ENCODE measurements around the gene PDE4B. TPM values are rescaled to one million over a fixed set of nuclear protein-coding genes. Genes with fewer than 3 reads are reported as not detected.

PDE4B gene
- total RNA-seq, 1 donor from 2014 or later = 21.3 TPM

GRCh38 chr1:66166753-66167152, 374.1 kb downstream of the PDE4B start:
- Mint-ChIP-seq H3K4me3 (no peak overlapping the region), H3K9me3 (no peaks in the 10 kb centered on the region), H3K36me3 (ENCODE audit: low read depth) (no peaks in the 10 kb centered on the region), H3K27ac (no peak overlapping the region), H3K27me3 (ENCODE audit: insufficient read depth) (peaks cover 16% of the 10 kb centered on the region), H3K4me1 (ENCODE audit: low read depth) (peaks cover 29% of the 10 kb centered on the region)
- intact Hi-C loops (cut with micrococcal nuclease) = no loop called here
- DNase-seq (ENCODE audit: low spot score) = no peak

DNA sequence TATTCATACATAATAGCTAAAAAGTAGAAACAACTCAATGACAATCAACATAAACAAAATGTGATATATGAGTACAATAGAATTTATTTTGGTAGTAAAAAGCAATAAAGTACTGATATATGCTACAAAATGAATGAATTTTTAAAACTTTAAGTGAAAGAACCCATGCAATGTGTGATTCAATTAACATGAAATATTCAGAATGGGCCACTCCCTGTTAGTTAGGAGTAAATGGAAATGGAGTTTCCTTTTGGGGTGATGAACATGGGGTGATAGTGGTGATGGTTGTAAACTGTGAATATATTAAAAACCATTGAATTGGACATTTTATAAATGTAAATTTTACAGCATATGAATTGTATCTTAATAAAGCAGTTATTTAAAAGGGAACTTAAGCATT, 374.6 kb downstream of the PDE4B start:
- Mint-ChIP-seq H3K27ac (no peak overlapping the region), H3K36me3 (ENCODE audit: low read depth) (no peaks in the 10 kb centered on the region), H3K4me3 (no peak overlapping the region), H3K4me1 (ENCODE audit: low read depth) (peaks cover 29% of the 10 kb centered on the region), H3K9me3 (no peaks in the 10 kb centered on the region), H3K27me3 (ENCODE audit: insufficient read depth) (peaks cover 11% of the 10 kb centered on the region)
- no peak for DNase-seq (ENCODE audit: low spot score)
- intact Hi-C loops (cut with micrococcal nuclease) = no loop called here

GRCh38 chr1:66168467-66168887, 375.8 kb downstream of the PDE4B start:
- H3K4me1 Mint-ChIP-seq (ENCODE audit: low read depth) = peaks cover 29% of the 10 kb centered on the region
- no peak overlapping the region for H3K4me3 Mint-ChIP-seq
- peaks cover 4% of the 10 kb centered on the region for H3K36me3 Mint-ChIP-seq (ENCODE audit: low read depth)
- peaks cover 10% of the 10 kb centered on the region for H3K27me3 Mint-ChIP-seq (ENCODE audit: insufficient read depth)
- no peaks in the 10 kb centered on the region for H3K9me3 Mint-ChIP-seq
- intact Hi-C loops (cut with micrococcal nuclease) = no loop called here
- DNase-seq (ENCODE audit: low spot score) = no peak
- no peak overlapping the region for H3K27ac Mint-ChIP-seq

GRCh38 chr1:66168948-66169671, 376.4 kb downstream of the PDE4B start:
- no peaks in the 10 kb centered on the region for H3K9me3 Mint-ChIP-seq
- intact Hi-C loops (cut with micrococcal nuclease) = no loop called here
- H3K27me3 Mint-ChIP-seq (ENCODE audit: insufficient read depth) = peaks cover 10% of the 10 kb centered on the region
- H3K4me3 Mint-ChIP-seq = peak overlapping the region; percentile 13
- no peak for DNase-seq (ENCODE audit: low spot score)
- H3K27ac Mint-ChIP-seq = no peak overlapping the region
- peaks cover 4% of the 10 kb centered on the region for H3K36me3 Mint-ChIP-seq (ENCODE audit: low read depth)
- peaks cover 29% of the 10 kb centered on the region for H3K4me1 Mint-ChIP-seq (ENCODE audit: low read depth)

GRCh38 chr1:66172272-66172671, 379.6 kb downstream of the PDE4B start:
- peaks cover 4% of the 10 kb centered on the region for H3K36me3 Mint-ChIP-seq (ENCODE audit: low read depth)
- H3K27ac Mint-ChIP-seq = no peak overlapping the region
- peaks cover 10% of the 10 kb centered on the region for H3K27me3 Mint-ChIP-seq (ENCODE audit: insufficient read depth)
- H3K4me3 Mint-ChIP-seq = no peak overlapping the region
- intact Hi-C loops (cut with micrococcal nuclease) = no loop called here
- no peak for DNase-seq (ENCODE audit: low spot score)
- peaks cover 51% of the 10 kb centered on the region for H3K4me1 Mint-ChIP-seq (ENCODE audit: low read depth)
- H3K9me3 Mint-ChIP-seq = no peaks in the 10 kb centered on the region

DNA sequence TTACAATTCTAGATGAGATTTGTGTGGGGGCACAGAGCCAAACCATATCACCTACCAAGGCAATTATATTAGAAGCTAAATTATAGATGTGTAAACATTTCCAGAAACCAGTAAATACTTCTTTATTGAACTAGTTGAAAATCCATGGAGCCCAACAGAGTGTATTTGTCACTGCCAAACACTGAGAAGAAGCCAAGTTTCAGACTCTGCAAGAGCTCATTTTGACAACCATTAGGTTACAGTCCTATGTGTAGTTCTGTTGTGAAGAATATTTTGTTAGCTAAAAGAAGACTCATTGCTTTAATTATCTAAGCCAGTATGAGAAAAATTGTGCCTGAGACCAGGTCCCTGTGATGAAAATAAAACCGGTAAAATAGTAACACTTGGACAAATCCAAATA, 382.4 kb downstream of the PDE4B start:
- H3K4me1 Mint-ChIP-seq (ENCODE audit: low read depth) = peaks cover 37% of the 10 kb centered on the region
- H3K27me3 Mint-ChIP-seq (ENCODE audit: insufficient read depth) = peaks cover 5% of the 10 kb centered on the region
- H3K27ac Mint-ChIP-seq = no peak overlapping the region
- no peak for DNase-seq (ENCODE audit: low spot score)
- H3K4me3 Mint-ChIP-seq = no peak overlapping the region
- intact Hi-C loops (cut with micrococcal nuclease) = no loop called here
- peaks cover 8% of the 10 kb centered on the region for H3K36me3 Mint-ChIP-seq (ENCODE audit: low read depth)
- no peaks in the 10 kb centered on the region for H3K9me3 Mint-ChIP-seq

DNA sequence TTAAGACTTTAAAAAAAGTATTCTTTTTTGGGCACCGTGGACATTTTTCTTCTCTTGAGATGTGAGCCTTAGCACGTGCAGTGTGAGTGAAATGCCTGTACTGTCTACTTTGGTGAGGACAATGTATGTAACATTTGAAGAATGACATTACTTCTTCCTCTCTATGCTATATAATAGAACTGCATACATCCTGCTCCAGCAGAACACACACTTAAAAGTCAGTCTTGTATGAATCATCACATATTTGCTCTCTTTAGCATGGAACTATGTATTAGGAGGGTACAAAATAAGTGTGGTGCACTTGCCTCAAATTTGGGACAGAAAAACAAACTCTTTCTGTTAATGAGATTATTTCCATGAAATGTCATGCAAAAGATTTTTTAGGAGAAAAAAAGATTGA, 382.9 kb downstream of the PDE4B start:
- Mint-ChIP-seq H3K9me3 (no peaks in the 10 kb centered on the region), H3K36me3 (ENCODE audit: low read depth) (peaks cover 12% of the 10 kb centered on the region), H3K4me3 (no peak overlapping the region), H3K4me1 (ENCODE audit: low read depth) (peaks cover 42% of the 10 kb centered on the region), H3K27me3 (ENCODE audit: insufficient read depth) (peaks cover 3% of the 10 kb centered on the region), H3K27ac (no peak overlapping the region)
- intact Hi-C loops (cut with micrococcal nuclease) = no loop called here
- no peak for DNase-seq (ENCODE audit: low spot score)

DNA sequence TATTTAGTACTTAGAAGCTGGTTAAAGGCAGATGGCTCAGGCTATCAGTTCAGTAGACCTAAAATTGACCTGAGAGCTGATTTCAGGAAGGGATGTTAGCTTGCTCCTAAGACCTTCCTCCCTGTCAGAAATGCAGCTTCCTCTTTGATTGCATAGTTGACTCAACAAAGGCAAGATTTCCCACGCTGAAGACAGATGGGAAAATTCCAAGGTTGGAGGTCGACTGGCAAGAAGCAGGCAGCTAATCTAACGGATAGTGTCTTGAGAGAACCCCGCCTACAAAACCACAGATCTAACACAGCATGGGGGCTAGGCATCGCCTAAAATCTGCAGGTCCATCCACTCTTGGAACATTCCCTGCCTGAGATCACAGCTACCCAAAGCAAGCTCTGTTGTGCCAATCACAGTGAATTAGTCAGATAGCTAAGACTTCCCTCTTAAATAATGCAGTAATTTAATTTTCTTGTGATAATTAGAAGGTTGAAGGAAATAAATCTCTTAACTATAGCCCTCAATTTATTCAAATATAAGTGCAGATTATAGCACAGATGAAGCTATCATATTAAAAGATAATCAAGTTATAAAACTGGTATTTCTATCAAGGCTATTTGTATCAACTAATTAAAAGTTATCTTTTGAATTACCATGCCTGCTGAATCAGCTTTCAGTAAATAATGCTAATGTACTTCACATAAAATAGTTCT, 383.5 kb downstream of the PDE4B start:
- Mint-ChIP-seq H3K27me3 (ENCODE audit: insufficient read depth) (no peaks in the 10 kb centered on the region), H3K27ac (no peak overlapping the region), H3K4me1 (ENCODE audit: low read depth) (peaks cover 47% of the 10 kb centered on the region), H3K9me3 (no peaks in the 10 kb centered on the region), H3K4me3 (no peak overlapping the region), H3K36me3 (ENCODE audit: low read depth) (peaks cover 13% of the 10 kb centered on the region)
- intact Hi-C loops (cut with micrococcal nuclease) = no loop called here
- DNase-seq (ENCODE audit: low spot score) = no peak

- no peak overlapping the region for H3K4me3 Mint-ChIP-seq
- H3K27me3 Mint-ChIP-seq (ENCODE audit: insufficient read depth) = no peaks in the 10 kb centered on the region
- intact Hi-C loops (cut with micrococcal nuclease) = no loop called here
- H3K4me1 Mint-ChIP-seq (ENCODE audit: low read depth) = peaks cover 54% of the 10 kb centered on the region
- no peak for DNase-seq (ENCODE audit: low spot score)
- H3K9me3 Mint-ChIP-seq = no peaks in the 10 kb centered on the region
- H3K36me3 Mint-ChIP-seq (ENCODE audit: low read depth) = peaks cover 13% of the 10 kb centered on the region
- no peak overlapping the region for H3K27ac Mint-ChIP-seq
Measured at GRCh38 chr1:66176832-66177231, 384.1 kb downstream of the PDE4B start.

DNA sequence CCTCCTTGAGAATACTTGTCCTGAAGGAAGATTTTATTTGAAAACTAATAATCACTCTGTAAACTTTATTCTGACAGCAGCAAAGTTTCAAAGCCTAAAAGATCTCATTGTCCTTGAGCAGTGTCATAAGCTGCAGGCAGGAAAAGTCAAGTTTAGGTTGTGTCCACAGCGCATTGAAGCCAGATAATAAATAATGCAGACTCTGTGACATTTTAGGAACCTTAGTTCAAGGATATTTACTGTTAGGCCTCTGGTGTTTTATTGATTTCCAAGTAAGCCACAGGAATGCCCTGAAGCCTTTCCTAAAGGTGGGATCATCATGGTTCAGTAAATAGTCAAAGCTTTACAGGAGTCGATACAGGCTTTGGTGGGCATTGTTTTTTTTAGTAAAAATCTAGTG, 384.8 kb downstream of the PDE4B start:
- H3K36me3 Mint-ChIP-seq (ENCODE audit: low read depth) = peaks cover 13% of the 10 kb centered on the region
- peaks cover 60% of the 10 kb centered on the region for H3K4me1 Mint-ChIP-seq (ENCODE audit: low read depth)
- no peak overlapping the region for H3K27ac Mint-ChIP-seq
- DNase-seq (ENCODE audit: low spot score) = no peak
- no peak overlapping the region for H3K4me3 Mint-ChIP-seq
- H3K9me3 Mint-ChIP-seq = no peaks in the 10 kb centered on the region
- intact Hi-C loops (cut with micrococcal nuclease) = no loop called here
- no peaks in the 10 kb centered on the region for H3K27me3 Mint-ChIP-seq (ENCODE audit: insufficient read depth)

- H3K4me3 Mint-ChIP-seq = peak overlapping the region; percentile 24
- no peaks in the 10 kb centered on the region for H3K9me3 Mint-ChIP-seq
- H3K4me1 Mint-ChIP-seq (ENCODE audit: low read depth) = peaks cover 55% of the 10 kb centered on the region
- intact Hi-C loops (cut with micrococcal nuclease) = loop anchor here (1.0 to 5.0 kb wide), 5 partner anchors 35 to 370 kb away; no protein-coding TSS in a partner anchor
- DNase-seq (ENCODE audit: low spot score) = no peak
- H3K36me3 Mint-ChIP-seq (ENCODE audit: low read depth) = peaks cover 9% of the 10 kb centered on the region
- H3K27ac Mint-ChIP-seq = peak overlapping the region; percentile 40
- H3K27me3 Mint-ChIP-seq (ENCODE audit: insufficient read depth) = peaks cover 2% of the 10 kb centered on the region
Measured at GRCh38 chr1:66182026-66182425, 389.3 kb downstream of the PDE4B start.

DNA sequence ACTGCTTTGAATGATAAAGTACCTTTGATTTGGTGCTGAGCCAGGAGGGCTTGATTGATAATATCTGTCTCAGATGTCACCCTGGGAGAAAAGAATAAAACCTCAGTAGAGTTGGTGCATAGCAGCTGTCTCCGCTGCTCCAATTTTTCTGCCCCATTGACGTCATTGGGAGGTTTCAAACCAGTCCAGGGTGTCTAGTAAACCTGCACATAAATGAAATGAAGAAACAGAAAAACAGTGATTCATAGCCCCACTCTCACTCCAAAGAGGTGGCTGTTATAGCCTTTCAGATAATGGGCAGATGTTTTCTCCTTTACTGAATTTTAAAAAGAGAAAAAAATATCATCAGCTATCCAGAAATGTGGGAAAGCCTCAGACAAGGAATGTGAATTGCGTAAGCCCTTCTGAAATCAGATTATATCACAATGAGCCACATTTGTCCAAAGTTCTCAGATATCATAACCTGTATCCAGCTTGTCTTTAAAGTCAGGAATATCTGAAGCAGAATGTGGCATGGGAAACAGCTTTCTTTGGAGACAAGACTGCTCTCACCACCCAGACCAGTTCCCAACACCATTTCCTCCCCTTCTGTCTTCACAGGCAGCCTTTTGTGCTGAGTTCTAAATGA, 390.0 kb downstream of the PDE4B start:
- peak overlapping the region; percentile 51 for H3K4me3 Mint-ChIP-seq
- peaks cover 2% of the 10 kb centered on the region for H3K27me3 Mint-ChIP-seq (ENCODE audit: insufficient read depth)
- H3K4me1 Mint-ChIP-seq (ENCODE audit: low read depth) = peaks cover 51% of the 10 kb centered on the region
- H3K9me3 Mint-ChIP-seq = peaks cover 3% of the 10 kb centered on the region
- peaks cover 9% of the 10 kb centered on the region for H3K36me3 Mint-ChIP-seq (ENCODE audit: low read depth)
- peak overlapping the region; percentile 18 for H3K27ac Mint-ChIP-seq
- peak; percentile 33 for DNase-seq (ENCODE audit: low spot score)
- intact Hi-C loops (cut with micrococcal nuclease) = loop anchor here (1.0 to 5.0 kb wide), 5 partner anchors 35 to 370 kb away; no protein-coding TSS in a partner anchor

DNA sequence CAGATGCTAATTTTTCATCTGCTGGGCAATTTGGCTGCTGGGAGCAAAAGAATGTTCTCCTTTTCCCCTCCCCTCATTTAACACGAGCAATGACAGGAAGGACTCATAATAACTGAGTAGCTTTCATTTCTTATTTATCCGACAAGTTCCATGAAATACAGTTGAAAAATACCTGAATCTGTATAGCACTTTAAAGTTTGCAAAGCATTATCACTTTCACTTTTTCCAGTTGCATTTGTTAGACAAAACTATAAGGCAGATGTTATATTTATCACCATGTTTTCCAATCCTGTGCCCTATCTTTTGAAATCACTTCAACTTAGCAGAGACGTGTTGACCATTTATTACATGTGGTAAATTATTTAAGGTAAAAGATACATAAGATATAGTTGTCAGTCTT, 390.7 kb downstream of the PDE4B start:
- intact Hi-C loops (cut with micrococcal nuclease) = loop anchor here (5.0 kb wide), 3 partner anchors 34 to 169 kb away; no protein-coding TSS in a partner anchor
- Mint-ChIP-seq H3K4me3 (no peak overlapping the region), H3K9me3 (peaks cover 3% of the 10 kb centered on the region), H3K4me1 (ENCODE audit: low read depth) (peaks cover 51% of the 10 kb centered on the region), H3K36me3 (ENCODE audit: low read depth) (peaks cover 9% of the 10 kb centered on the region), H3K27me3 (ENCODE audit: insufficient read depth) (peaks cover 2% of the 10 kb centered on the region), H3K27ac (no peak overlapping the region)
- DNase-seq (ENCODE audit: low spot score) = no peak
